ENCODE measurements around the gene HPSE2.
A peak's percentile ranks its signal among the peaks of the same experiment; 100 is the strongest.

Gene HPSE2

GRCh38 chr10:98673171-98673782 is 562.4 kb downstream of the HPSE2 start:
- no peak for DNase-seq

- DNase-seq: peak; percentile 15
These were observed 568.6 kb downstream of the HPSE2 start for GRCh38 chr10:98667081-98667480.

- DNase-seq: peak; percentile 61
These were observed 569.4 kb downstream of the HPSE2 start for GRCh38 chr10:98666276-98666675.

GRCh38 chr10:98664329-98665042 is 571.2 kb downstream of the HPSE2 start:
- peak; percentile 17 for DNase-seq

GRCh38 chr10:98659951-98660350 is 575.7 kb downstream of the HPSE2 start:
- DNase-seq: no peak

- DNase-seq: no peak
These were observed 580.2 kb downstream of the HPSE2 start for GRCh38 chr10:98655492-98655891.

GRCh38 chr10:98649170-98649569 is 586.5 kb downstream of the HPSE2 start:
- no peak for DNase-seq

- DNase-seq: no peak
These were observed 588.4 kb downstream of the HPSE2 start for GRCh38 chr10:98646998-98647917.

GRCh38 chr10:98644466-98644865 is 591.2 kb downstream of the HPSE2 start:
- DNase-seq: no peak

GRCh38 chr10:98642281-98642680 is 593.4 kb downstream of the HPSE2 start:
- DNase-seq: no peak

GRCh38 chr10:98638920-98639319 is 596.7 kb downstream of the HPSE2 start:
- no peak for DNase-seq

- no peak for DNase-seq
These were observed 598.7 kb downstream of the HPSE2 start for GRCh38 chr10:98636921-98637329.

GRCh38 chr10:98632456-98633150 is 603.0 kb downstream of the HPSE2 start:
- DNase-seq: no peak

GRCh38 chr10:98628206-98628605 is 607.4 kb downstream of the HPSE2 start:
- no peak for DNase-seq

GRCh38 chr10:98627711-98628110 is 607.9 kb downstream of the HPSE2 start:
- no peak for DNase-seq

GRCh38 chr10:98624963-98625362 is 610.7 kb downstream of the HPSE2 start:
- DNase-seq: no peak

- no peak for DNase-seq
These were observed 612.5 kb downstream of the HPSE2 start for GRCh38 chr10:98623176-98623575.

- DNase-seq: no peak
These were observed 614.0 kb downstream of the HPSE2 start for GRCh38 chr10:98621630-98622029.

GRCh38 chr10:98620503-98620902 is 615.1 kb downstream of the HPSE2 start:
- DNase-seq: no peak

GRCh38 chr10:98619446-98619845 is 616.2 kb downstream of the HPSE2 start:
- DNase-seq: no peak

GRCh38 chr10:98617906-98618520 is 617.6 kb downstream of the HPSE2 start:
- DNase-seq: no peak

GRCh38 chr10:98613446-98613845 is 622.2 kb downstream of the HPSE2 start:
- no peak for DNase-seq

Data from fibroblast of skin of back (primary cell).